Activated T-cell treated with anti-CD3 and anti-CD28 coated beads, Interleukin-2, amount 50 U/mL, for 24 hours (primary cell): ENCODE measurements around the gene SUPT3H.

Source experiments
- DNase-seq: peaks from one replicate; pipeline ENCODE4 v3.0.0-alpha.2; 2020
- H3K27ac Mint-ChIP-seq: 2 replicates; pipeline ENCODE4 v1.8.0; 2020; ENCODE audit warnings: mild to moderate bottlenecking, mixed read lengths
- H3K27me3 Mint-ChIP-seq: 2 replicates; pipeline ENCODE4 v1.8.0; 2020; ENCODE audit warnings: mixed read lengths
- H3K36me3 Mint-ChIP-seq: 2 replicates; pipeline ENCODE4 v1.8.0; 2020; ENCODE audit warnings: low read depth, mixed read lengths
- H3K4me1 Mint-ChIP-seq: 2 replicates; pipeline ENCODE4 v1.8.0; 2020; ENCODE audit warnings: low read depth, mixed read lengths
- H3K4me3 Mint-ChIP-seq: 2 replicates; pipeline ENCODE4 v1.8.0; 2020; ENCODE audit warnings: mild to moderate bottlenecking, moderate library complexity, mixed read lengths
- H3K9me3 Mint-ChIP-seq: 2 replicates; pipeline ENCODE4 v1.8.0; 2020; ENCODE audit warnings: mixed read lengths

Gene SUPT3H

GRCh38 chr6:44780161-44780560 lies 597.6 kb downstream of the SUPT3H start:
- H3K4me3 Mint-ChIP-seq = no peak overlapping the region
- no peak for DNase-seq
- H3K4me1 Mint-ChIP-seq = no peaks in the 10 kb centered on the region
- peaks cover 8% of the 10 kb centered on the region for H3K9me3 Mint-ChIP-seq
- no peak overlapping the region for H3K27ac Mint-ChIP-seq
- no peaks in the 10 kb centered on the region for H3K36me3 Mint-ChIP-seq
- no peaks in the 10 kb centered on the region for H3K27me3 Mint-ChIP-seq

DNA sequence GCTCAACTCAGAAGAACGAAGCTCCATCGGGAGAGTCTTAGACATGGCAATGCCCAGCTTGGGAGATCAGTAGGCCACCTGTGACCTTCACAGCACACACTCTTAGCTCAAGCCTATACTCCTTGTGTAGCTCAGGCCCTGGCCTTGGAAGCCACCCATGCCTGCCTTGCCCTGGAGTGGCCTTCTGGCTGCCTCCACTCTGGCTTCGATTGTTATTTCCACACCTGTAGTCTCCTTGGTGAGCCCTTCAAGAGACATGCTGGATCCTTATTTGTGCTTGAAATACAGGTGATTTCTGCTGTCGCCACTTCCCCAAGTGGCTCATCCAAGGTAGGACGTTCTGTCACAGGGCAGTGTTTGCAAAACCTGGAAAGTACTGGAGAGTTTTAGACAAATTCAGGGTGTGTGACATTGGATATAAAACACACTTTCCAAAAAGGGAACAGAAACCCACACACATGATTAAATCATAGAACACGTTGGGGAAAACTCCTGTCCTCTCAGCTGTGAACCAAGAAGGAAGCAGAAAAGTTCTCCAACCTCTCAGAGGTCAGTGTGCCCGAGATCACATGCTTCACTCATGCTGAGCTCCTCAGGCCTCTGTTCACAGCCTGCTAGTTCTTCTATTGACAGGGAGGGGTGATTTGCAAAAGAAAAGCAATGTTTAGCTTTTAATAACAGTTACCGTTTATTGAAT lies 598.5 kb downstream of the SUPT3H start:
- no peaks in the 10 kb centered on the region for H3K9me3 Mint-ChIP-seq
- H3K4me3 Mint-ChIP-seq = no peak overlapping the region
- no peaks in the 10 kb centered on the region for H3K36me3 Mint-ChIP-seq
- no peak overlapping the region for H3K27ac Mint-ChIP-seq
- no peak for DNase-seq
- no peaks in the 10 kb centered on the region for H3K4me1 Mint-ChIP-seq
- no peaks in the 10 kb centered on the region for H3K27me3 Mint-ChIP-seq
